Measurements from ENCODE around the gene AANAT. TPM values are rescaled to one million over a fixed set of nuclear protein-coding genes. Genes with fewer than 3 reads are reported as not detected.

Gene AANAT
- total and polyA plus RNA-seq, 12 donors: 0.30 to 0.40 TPM; not detected in 10

DNA sequence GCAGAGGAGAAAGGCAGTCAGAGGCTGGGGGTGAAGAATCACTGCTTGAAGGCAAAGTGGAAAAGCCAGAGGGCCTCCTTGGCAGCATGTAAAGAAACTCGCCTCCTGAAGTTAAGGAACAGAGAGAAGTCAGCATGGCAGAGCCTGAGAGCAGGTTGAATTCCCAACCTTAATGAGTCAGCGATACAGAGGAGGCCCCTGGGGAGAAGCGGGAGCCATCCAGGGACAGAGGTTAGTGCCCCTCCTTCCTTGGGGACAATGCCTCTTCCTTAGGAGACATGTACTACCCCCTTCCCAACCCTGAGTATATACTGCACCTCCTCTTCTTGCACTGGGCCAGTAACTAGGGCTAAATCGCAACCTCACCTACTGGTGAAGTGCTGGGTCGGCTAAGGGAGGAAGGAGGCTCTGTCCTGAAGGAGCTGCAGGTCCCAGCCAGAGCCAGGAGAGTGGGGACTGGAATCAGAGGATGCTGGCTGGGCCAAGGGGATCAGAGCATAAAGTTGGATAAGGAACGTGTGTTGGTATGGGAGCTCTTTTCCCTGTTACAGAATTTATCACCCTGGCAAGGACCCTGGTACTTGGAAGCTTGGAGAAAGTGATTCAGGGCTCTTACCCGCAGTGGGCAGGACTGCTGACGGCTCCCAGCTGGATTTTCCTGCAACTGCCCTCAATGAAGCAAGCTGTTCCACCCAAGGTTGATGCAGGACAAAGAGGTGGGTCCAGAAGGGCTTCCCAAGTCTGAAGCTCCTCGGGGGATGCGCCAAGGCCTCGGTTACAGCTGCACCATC is 5.4 kb upstream of the AANAT start:
- H3K36me3 ChIP-seq (replicated peaks in 1 of 2): no peaks in the 10 kb centered on the region
- H3K4me3 ChIP-seq: no peak overlapping the region
- no peak for DNase-seq
- WGBS, 4 donors: 82 to 85% (median 84%) methylated on average over 7 to 11 of the region's 11 CpGs
- H3K27me3 ChIP-seq: no peaks in the 10 kb centered on the region
- H3K9me3 ChIP-seq (replicated peaks in 1 of 3): no peaks in the 10 kb centered on the region
- TF ChIP-seq, protein P1, sequence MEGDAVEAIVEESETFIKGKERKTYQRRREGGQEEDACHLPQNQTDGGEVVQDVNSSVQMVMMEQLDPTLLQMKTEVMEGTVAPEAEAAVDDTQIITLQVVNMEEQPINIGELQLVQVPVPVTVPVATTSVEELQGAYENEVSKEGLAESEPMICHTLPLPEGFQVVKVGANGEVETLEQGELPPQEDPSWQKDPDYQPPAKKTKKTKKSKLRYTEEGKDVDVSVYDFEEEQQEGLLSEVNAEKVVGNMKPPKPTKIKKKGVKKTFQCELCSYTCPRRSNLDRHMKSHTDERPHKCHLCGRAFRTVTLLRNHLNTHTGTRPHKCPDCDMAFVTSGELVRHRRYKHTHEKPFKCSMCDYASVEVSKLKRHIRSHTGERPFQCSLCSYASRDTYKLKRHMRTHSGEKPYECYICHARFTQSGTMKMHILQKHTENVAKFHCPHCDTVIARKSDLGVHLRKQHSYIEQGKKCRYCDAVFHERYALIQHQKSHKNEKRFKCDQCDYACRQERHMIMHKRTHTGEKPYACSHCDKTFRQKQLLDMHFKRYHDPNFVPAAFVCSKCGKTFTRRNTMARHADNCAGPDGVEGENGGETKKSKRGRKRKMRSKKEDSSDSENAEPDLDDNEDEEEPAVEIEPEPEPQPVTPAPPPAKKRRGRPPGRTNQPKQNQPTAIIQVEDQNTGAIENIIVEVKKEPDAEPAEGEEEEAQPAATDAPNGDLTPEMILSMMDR (IDR thresholded peaks at IDR 0.05): no peak
- no peak for TF ChIP-seq POLR2A (IDR thresholded peaks at IDR 0.05)
- peaks cover 0 to 3% of the 10 kb centered on the region in 2 donors for H3K4me1 ChIP-seq (replicated peaks in 1 of 2)
- intact Hi-C loops (cut with DNase I): loop anchor here in 1 of 2 donors (2.0 kb wide), 1 partner anchor 55 kb away; no protein-coding TSS in a partner anchor
- no peak overlapping the region for H3K27ac ChIP-seq

DNA sequence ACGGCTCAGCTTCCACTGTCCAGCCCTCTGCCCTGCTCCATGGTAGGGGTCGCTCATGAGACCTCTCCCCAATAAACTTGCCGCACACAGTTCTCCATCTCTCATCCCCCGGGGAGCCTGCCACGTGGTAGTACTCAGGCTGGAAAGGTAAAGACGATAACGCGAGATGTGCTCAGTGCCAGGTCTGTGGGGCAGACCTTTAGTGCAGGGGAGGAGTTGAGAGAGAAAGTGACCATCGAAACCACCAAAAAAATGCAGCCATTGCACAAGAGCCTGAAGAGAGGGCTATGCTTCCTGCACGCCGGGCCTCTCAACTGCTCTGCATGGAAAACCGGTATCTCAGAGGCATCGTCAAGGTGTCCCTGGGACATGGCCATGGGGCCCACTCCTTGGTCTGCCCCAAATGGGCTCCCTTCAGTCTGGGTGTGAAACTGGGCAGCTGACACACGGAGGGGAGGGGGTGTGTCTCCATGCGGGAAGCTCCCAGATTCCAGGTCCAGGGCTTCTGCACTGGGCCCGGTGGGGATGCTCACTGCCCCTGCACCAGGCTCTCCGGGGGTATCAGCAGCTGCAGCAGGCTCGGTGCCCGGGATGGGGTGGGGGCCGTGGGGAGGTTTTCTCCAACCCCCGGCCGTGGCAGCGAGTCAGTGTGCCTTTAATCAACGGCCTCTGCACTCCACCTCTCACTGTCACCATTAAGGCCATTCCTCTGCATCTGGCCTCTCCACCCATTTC is 4.7 kb upstream of the AANAT start:
- H3K27ac ChIP-seq: no peak overlapping the region
- H3K4me3 ChIP-seq: no peak overlapping the region
- 73 to 85% (median 80%) methylated on average over 16 to 24 of the region's 24 CpGs for WGBS, 4 donors
- H3K36me3 ChIP-seq (replicated peaks in 1 of 2): no peaks in the 10 kb centered on the region
- no peak for TF ChIP-seq POLR2A (IDR thresholded peaks at IDR 0.05)
- TF ChIP-seq, protein P1 (IDR thresholded peaks at IDR 0.05): no peak
- no peaks in the 10 kb centered on the region for H3K27me3 ChIP-seq
- intact Hi-C loops (cut with DNase I): no loop called here
- no peaks in the 10 kb centered on the region for H3K9me3 ChIP-seq (replicated peaks in 1 of 3)
- H3K4me1 ChIP-seq (replicated peaks in 1 of 2): peaks cover 0 to 3% of the 10 kb centered on the region in 2 donors
- no peak for DNase-seq

DNA sequence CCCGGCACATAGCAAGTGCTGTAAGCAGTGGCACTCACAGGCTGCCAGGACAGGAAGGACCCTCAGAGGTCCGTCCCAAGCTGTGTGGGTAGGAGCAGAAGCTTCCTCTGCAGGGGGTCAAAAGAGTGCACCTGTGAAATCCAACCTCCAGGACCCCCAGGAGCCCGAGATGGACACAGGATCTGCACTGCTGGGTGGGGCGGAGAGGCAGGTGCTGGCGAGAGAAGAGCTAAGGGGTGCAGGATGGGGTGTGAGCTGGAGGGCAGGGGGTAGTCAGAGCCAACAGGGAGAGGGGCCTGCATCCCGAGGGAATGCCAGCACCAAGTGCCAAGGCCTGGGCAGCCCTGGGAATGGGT is 650 bp upstream of the AANAT start:
- intact Hi-C loops (cut with DNase I): loop anchor here (1.0 to 5.0 kb wide), 2 partner anchors 40 to 41 kb away; no protein-coding TSS in a partner anchor
- Histone ChIP-seq H3K27me3 (no peaks in the 10 kb centered on the region), H3K4me1 (replicated peaks in 1 of 2) (peaks cover 0 to 3% of the 10 kb centered on the region in 2 donors), H3K4me3 (no peak overlapping the region), H3K27ac (no peak overlapping the region), H3K36me3 (replicated peaks in 1 of 2) (peaks cover 0 to 7% of the 10 kb centered on the region in 2 donors), H3K9me3 (replicated peaks in 1 of 3) (no peaks in the 10 kb centered on the region)
- 81 to 83% (median 82%) methylated on average over 6 of the region's 6 CpGs for WGBS, 4 donors
- no peak for TF ChIP-seq POLR2A (IDR thresholded peaks at IDR 0.05)
- TF ChIP-seq, protein P1 (IDR thresholded peaks at IDR 0.05): no peak
- DNase-seq: no peak

All from adrenal gland (tissue), 12 donors.